Activated CD4-positive, alpha-beta T cell treated with anti-CD3 and anti-CD28 coated beads for 1 hour (primary cell): ENCODE data around the gene RRAGC.

ENCODE experiments used
- DNase-seq: peaks from one replicate; pipeline ENCODE4 v3.0.0-alpha.2; 2020

The RRAGC gene

DNA sequence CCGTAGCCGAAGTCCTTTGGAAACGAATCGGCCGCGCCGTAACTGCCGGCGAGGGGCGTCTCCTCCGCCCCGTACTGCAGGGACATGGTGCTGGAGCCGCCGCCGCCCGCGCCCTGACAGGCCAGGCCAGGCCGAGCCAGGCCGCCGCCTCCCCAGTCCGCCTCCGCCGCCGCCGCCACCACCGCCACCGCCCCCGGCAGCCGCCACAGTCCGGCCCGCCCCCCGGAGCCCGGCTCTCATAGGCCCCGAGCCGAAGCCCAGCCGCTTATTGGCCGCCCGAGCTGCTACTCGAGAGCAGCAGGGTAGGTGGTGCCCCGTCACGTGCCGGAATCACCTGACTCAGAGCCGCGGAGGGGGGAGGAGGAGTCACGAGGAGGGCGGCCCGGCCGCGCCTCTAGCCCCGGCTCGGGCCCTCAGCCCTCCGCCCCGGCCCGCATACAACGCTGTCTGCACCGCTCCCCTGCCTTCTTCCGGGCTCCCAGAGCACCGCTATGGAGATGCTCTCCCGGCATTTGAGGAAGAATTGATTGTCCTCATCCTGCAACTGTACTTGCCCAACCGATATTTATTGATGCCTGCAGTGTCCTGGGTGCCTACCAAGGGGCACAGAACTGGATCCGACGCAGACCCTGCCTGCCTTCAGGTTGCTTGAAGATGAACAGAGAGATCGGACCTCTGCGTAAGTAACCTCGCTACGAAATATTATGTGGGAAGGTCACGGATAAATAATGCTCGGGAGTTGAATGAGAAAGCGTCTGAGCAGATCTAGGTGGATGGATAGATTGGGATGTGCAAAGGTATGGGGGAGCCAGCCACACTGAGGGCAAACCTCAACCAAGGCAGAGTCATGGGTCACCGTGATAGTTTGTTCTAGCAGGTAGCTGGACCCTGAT, at the start of gene RRAGC:
TSS of gene RRAGC (minus strand) at position 212 of the 893 bp plus-strand sequence. CDS start at position 86, 126 bp downstream.
- peak; percentile 97 for DNase-seq

GRCh38 chr1:38908821-38909220, 49.2 kb upstream of the RRAGC start:
- no peak for DNase-seq

DNA sequence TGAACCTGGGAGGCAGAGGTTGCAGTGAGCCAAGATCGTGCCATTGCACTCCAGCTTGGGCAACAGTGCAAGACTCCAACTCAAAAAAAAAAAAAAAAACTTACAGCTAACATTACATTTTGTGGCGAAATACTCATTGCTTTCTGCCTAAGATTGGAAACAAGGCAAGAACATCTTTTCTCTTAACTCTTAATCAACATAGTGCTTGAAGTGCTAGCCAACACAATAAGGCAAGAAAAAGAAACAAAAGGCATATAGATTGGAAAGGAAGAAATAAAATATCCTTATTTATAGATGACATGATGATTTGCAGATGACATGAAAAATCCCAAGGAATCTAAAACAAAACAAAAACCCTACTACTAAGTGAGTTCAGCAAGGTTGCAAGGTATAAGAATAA, 46.4 kb upstream of the RRAGC start:
- no peak for DNase-seq

DNA sequence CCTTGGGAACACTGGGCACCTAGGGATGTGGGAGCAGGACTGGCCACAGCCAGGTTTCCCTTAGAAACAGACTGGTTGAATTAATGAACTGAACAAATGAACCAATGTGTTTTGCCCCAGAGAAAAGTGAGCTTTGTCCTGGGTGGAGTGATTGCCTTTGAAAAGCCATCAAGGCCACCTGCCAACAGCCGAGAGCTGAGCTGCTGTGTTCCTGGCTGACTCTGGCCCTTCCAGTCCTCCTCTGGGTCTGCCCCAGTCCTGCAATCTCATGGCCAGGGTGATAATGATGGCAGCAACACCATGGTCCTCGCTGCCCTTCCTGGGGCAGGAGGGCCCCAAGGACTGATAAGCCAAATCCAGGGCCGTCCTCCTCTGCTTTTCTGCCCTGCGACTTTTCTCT, 40.0 kb upstream of the RRAGC start:
- DNase-seq, result no peak

GRCh38 chr1:38898653-38899230, 39.2 kb upstream of the RRAGC start:
- DNase-seq, result no peak

GRCh38 chr1:38896169-38896568, 36.6 kb upstream of the RRAGC start:
- no peak for DNase-seq

DNA sequence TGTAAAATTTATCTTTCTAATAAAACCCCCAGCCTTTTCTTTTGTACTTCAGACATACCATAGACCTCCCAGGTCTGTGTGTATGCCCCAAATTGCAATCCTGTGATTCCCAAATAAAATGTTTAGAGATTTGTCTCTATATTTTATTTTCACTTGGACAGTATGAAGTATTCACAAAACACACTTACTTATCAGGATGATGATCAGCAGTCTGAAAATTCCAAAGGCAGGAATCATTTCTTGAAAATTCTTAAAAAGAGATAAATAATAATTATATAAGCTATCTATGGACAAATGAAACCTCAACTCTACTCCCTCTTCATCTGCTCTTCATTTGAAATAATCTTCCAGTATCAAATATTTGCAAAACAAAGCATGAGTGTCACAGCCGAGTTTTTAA, 33.4 kb upstream of the RRAGC start:
- no peak for DNase-seq

DNA sequence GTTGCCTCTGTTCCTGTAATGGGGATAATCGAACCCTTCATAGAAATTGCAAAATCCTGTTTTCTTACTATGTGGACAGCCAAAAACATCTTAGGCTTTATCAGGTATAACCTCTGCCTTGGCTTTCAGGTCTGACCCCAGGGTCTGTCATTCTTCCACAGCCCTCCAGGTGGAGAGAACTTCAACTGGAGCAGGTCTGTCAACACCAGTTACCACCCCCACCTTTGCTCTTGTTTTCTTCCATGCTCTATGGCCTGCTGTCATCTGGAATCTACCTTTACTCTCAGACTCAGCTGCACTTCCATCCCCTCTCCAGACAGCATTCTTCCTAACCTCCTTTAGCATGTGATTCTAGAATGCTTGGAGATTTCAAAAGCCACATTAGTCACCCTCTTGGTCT, 32.2 kb upstream of the RRAGC start:
- no peak for DNase-seq

DNA sequence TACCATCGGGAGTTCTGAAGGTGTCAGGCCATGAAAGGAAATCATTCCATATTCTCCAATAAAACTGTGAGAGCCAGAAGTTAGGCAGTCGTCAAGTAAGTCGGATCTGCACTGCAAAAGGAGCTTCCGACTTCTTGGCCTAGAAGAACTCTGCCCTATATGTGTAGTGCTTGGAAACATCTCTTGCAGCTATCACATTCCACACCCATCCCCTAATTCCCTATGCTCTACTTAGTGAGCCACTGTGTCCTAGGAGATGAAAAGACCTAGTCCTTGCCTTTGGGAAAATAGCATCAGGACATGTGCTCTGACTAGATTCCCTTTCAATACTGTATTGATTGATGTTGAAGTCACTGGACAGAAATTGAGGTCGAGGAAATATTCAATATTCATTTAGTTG, 30.0 kb upstream of the RRAGC start:
- DNase-seq, result no peak

DNA sequence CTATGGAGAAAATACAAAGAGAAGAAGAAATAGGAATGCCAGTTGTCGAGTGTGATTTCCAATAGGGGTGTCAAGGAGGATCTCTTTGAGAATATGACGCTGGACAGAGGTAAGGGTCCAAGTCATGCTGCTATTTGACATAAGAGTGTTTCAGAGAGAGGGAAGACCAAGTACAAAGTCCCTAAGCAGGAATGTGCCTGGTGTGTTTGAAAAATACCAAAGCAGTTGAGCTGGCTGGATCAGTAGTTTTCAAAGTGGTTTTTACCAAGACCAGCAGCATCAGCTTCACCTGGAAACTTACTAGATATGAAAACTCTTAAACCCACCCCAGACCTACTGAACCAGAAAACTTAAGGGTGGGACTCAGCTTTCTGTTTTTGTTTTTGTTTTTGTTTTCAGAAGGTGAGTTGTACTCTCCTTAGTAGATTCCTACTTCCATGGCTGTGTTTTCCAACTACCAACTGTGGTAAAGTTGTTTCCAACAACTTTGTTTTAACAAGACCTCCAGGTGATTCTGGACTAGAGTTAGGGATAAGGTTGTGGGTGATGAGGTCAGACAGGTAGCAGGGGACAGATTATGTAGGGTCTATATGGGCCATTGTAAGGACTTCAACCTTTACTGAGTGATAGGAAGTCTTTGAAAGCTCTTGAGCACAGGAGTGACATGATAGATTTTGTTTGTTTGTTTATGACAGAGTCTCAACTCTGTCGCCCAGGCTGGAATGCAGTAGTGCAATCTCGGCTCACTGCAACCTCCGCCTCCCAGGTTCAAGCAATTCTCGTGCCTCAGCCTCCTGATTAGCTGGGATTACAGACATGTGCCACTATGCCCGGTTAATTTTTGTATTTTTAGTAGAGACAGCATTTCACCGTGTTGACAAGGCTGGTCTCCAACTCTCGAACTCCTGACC, 29.1 kb upstream of the RRAGC start:
- DNase-seq, result no peak

GRCh38 chr1:38885092-38885491, 25.5 kb upstream of the RRAGC start:
- no peak for DNase-seq

DNA sequence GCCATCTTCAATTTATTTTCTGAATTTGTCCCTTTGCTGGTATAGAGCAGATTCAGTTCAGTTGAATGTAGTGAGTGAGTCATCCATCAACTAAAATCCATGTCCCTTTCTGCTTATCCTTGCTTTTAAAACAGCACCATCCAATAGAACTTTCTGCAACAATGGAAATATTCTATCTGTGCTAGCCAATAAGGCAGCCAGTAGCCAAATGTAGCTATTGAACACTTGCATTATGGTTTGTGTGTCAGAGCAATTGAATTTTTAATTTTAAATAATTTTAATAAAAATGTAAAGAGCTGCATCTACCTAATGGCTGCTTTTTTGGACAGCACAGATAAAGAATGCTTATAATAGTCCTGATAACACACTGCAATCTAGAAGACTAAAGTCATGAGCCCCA, 21.9 kb upstream of the RRAGC start, which contains the start of gene GJA9:
TSS of gene GJA9 (minus strand) at position 101 of the 400 bp plus-strand sequence. CDS start 5,489 bp downstream, outside the sequence.
- no peak for DNase-seq

GRCh38 chr1:38875811-38876210, 16.2 kb upstream of the RRAGC start:
- no peak for DNase-seq

DNA sequence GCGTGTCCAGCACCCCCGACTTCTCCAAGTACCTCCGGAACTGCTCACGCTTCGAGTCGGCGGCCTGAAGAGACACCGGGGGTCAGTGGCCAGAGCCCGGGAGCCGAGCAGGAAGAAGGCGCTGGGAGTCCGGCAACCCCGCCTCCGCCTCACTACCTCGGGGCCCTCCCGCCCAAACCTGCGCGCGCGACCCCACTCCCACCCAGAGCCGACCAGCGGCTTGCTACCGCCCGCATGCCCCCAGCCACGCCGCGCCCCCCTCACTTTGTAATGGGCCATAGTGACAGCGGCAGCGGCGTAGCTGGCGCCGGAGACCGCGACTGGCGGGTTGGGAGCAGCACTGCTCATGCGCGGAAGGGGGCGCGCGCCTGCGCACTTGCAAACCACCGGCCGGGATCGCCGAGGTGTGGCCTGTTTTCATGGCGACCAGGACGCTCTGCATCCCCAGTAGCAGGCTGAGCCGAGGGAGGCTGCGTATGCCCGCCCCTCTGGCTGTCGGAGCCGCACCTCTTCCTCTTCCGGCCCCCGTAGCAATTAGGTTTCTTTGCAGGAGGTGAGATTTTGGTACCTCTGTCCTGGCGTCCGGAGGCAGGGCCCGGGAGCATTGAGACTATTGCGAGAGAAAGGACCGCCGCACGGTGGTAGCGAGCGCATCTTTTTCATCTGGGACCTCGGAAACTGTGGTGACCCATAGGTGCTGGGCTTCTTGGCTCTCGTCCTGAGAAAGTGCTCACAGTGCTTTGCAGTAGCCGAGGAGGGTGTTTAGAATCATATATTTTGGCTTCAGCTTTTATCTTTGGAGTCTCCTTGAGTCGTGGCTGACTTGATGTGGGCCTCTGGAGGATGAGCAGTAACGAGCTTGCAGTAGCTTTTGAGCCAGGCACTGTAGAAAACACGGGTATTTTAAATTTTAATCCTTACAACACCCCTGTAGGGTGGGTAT, 13.7 kb upstream of the RRAGC start, which contains the start of gene MYCBP:
TSS of gene MYCBP (minus strand) at position 322 of the 943 bp plus-strand sequence. CDS start at position 279, 43 bp downstream.
- peak; percentile 97 for DNase-seq

DNA sequence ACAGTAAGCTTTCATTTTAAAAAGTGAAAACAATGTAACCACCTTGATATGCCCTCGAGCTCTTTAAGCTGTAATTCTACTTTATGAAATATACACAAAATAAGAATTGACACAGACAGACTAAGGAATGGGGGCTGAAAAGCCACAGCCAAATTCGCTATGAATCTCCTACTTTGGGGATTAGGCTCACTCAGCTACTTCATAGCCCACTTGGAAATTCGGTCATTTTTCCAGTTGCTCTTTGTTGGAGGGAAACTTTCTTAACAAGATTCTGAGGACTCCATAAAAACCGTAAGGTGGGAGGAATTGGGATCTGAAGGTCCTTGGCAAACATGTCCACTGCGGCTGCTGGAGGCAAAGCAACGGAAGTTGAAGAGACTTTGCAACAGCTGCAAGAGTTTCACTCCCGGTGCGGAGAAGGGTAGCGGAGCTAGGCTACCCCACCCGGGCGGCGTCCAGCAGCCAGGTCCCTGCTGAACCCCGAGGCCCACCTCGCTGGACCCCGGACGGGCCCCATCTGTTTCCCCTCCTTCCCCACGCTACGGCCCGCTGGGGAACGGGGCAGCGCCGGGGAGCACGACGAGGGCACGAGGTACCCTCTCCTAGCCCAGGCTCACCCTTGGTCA, 12.9 kb upstream of the RRAGC start:
- DNase-seq, result peak; percentile 16

GRCh38 chr1:38870996-38871395, 11.4 kb upstream of the RRAGC start:
- DNase-seq, result no peak

GRCh38 chr1:38867208-38867607, 7.6 kb upstream of the RRAGC start:
- DNase-seq, result no peak

DNA sequence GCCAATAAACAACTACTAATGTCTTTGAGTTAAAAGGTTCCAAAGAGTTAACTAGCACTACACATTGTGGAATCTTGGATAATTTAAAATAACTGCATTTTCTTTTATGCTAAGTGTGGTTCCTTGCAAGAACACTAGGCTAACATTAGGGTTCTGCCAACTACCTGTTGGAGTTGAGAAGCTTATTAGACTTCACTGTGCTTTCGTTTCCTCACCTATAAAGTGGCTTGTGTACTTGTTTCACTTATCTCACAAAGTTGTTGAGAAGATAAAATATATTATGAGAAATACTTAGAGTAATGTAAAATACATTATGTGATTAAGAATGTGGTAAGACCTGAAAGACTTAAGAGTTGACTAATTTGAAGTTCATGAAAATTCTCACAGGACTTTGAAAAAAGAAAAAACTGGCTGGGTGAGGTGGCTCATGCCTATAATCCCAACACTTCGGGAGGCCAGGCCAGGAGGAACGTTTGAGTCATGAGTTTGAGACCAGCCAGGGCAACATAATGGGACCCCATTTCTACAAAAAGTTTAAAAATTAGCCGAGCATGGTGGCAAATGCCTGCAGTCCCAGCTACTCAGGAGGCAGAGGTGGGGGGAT, 5.6 kb upstream of the RRAGC start:
- no peak for DNase-seq

DNA sequence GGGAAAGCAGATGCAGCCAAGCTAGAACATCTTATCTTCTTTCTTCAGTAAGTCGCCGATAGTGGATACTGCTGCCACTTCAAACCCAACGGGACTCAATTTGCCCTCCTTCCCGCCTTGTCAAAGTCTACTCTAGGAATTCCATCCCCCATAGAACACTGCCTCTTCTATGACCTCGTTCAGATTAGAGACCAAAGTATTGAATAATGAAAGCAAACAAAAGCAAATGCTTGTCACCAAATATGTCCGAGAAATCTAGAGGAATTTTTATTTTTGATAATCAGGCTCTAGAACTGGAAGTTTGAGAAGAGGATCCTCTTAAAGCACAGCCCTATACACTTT, 853 bp upstream of the RRAGC start:
- DNase-seq, result no peak

DNA sequence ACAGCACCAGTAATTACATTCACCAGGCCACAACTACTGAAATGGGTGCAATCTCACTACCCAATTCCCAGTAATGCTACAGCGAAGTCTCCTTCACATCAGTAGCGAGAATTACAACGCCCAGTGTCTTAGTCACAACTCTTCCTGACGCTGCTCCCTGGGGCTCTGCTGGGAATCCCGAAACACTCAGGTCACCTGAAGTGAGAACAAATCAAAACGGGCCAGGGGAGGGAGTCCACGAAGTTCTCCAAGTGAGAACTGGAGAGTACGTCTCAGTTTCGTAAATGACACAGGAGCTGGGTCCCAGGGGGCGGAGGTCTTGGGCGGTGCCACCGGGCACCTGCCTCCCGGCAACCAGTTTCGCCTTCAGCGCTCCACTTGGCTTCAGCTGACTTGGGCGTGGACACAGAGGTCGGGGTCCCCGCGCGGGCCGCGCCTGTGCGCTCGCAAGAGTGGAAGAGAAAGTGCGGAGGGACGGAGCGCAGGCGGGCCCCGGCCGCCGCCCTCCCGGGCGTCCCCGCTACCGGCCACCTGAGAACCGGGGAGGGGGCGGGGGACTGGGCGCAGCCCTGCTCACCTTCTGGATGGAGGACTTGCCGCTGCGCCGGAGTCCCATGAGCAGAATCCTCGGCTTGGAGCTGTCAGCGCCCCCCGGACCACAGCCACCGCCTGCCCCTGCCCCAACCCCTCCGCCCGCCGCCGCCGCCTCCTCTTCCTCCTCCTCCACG, 575 bp downstream of the RRAGC start:
- DNase-seq, result peak; percentile 16
